ENCODE measurements around the gene ANKS1A.
"Not testable (repeated sequence)": the region's sequence is repeated elsewhere in the genome, so short reads cannot be mapped to it uniquely, and the experiment has no call there.

ANKS1A gene

GRCh38 chr6:34990971-34991560 lies 102.0 kb downstream of the ANKS1A start:
- no peak for DNase-seq (ENCODE audit: low read depth in 2 of 2)

- no peak for DNase-seq (ENCODE audit: low read depth in 2 of 2)
Observed at GRCh38 chr6:34992376-34992775, 103.3 kb downstream of the ANKS1A start.

- no peak for DNase-seq (ENCODE audit: low read depth in 2 of 2)
Observed at GRCh38 chr6:34993213-34993612, 104.2 kb downstream of the ANKS1A start.

- no peak for DNase-seq (ENCODE audit: low read depth in 2 of 2)
Observed at GRCh38 chr6:34994693-34995092, 105.6 kb downstream of the ANKS1A start.

GRCh38 chr6:34998417-34998816 lies 109.4 kb downstream of the ANKS1A start:
- not testable (repeated sequence) for DNase-seq (ENCODE audit: low read depth in 2 of 2)

- not testable (repeated sequence) for DNase-seq (ENCODE audit: low read depth in 2 of 2)
Observed at GRCh38 chr6:34999153-34999552, 110.1 kb downstream of the ANKS1A start.

- DNase-seq (ENCODE audit: low read depth in 2 of 2), result not testable (repeated sequence)
Observed at GRCh38 chr6:34999962-35000361, 110.9 kb downstream of the ANKS1A start.

- not testable (repeated sequence) for DNase-seq (ENCODE audit: low read depth in 2 of 2)
Observed at GRCh38 chr6:35001349-35001748, 112.3 kb downstream of the ANKS1A start.

- DNase-seq (ENCODE audit: low read depth in 2 of 2), result not testable (repeated sequence)
Observed at GRCh38 chr6:35003886-35004530, 115.0 kb downstream of the ANKS1A start.

GRCh38 chr6:35007016-35007415 lies 118.0 kb downstream of the ANKS1A start:
- no peak for DNase-seq (ENCODE audit: low read depth in 2 of 2)

- no peak for DNase-seq (ENCODE audit: low read depth in 2 of 2)
Observed at GRCh38 chr6:35008858-35009257, 119.8 kb downstream of the ANKS1A start.

- no peak for DNase-seq (ENCODE audit: low read depth in 2 of 2)
Observed at GRCh38 chr6:35011096-35012041, 122.3 kb downstream of the ANKS1A start.

- no peak for DNase-seq (ENCODE audit: low read depth in 2 of 2)
Observed at GRCh38 chr6:35013701-35014100, 124.6 kb downstream of the ANKS1A start.

GRCh38 chr6:35014341-35014740 lies 125.3 kb downstream of the ANKS1A start:
- no peak for DNase-seq (ENCODE audit: low read depth in 2 of 2)

GRCh38 chr6:35014786-35015185 lies 125.7 kb downstream of the ANKS1A start:
- no peak for DNase-seq (ENCODE audit: low read depth in 2 of 2)

- no peak for DNase-seq (ENCODE audit: low read depth in 2 of 2)
Observed at GRCh38 chr6:35015476-35015875, 126.4 kb downstream of the ANKS1A start.

GRCh38 chr6:35015996-35016395 lies 126.9 kb downstream of the ANKS1A start:
- DNase-seq (ENCODE audit: low read depth in 2 of 2), result no peak

GRCh38 chr6:35016502-35017321 lies 127.7 kb downstream of the ANKS1A start:
- DNase-seq (ENCODE audit: low read depth in 2 of 2), result no peak

GRCh38 chr6:35017411-35018181 lies 128.5 kb downstream of the ANKS1A start:
- DNase-seq (ENCODE audit: low read depth in 2 of 2), result no peak

GRCh38 chr6:35018182-35018519 lies 129.1 kb downstream of the ANKS1A start:
- DNase-seq (ENCODE audit: low read depth in 2 of 2), result no peak

- DNase-seq (ENCODE audit: low read depth in 2 of 2), result no peak
Observed at GRCh38 chr6:35018746-35019145, 129.7 kb downstream of the ANKS1A start.
